HG03064 (cell line): ENCODE data around the gene RFC4.

Experiments
- ATAC-seq: cut with Tn5 transposase; IDR thresholded peaks from one replicate; pipeline ENCODE4 v1.9.1; 2021; ENCODE audit warnings: low read depth; ENCODE audit not compliant: unreplicated experiment

The RFC4 gene

DNA sequence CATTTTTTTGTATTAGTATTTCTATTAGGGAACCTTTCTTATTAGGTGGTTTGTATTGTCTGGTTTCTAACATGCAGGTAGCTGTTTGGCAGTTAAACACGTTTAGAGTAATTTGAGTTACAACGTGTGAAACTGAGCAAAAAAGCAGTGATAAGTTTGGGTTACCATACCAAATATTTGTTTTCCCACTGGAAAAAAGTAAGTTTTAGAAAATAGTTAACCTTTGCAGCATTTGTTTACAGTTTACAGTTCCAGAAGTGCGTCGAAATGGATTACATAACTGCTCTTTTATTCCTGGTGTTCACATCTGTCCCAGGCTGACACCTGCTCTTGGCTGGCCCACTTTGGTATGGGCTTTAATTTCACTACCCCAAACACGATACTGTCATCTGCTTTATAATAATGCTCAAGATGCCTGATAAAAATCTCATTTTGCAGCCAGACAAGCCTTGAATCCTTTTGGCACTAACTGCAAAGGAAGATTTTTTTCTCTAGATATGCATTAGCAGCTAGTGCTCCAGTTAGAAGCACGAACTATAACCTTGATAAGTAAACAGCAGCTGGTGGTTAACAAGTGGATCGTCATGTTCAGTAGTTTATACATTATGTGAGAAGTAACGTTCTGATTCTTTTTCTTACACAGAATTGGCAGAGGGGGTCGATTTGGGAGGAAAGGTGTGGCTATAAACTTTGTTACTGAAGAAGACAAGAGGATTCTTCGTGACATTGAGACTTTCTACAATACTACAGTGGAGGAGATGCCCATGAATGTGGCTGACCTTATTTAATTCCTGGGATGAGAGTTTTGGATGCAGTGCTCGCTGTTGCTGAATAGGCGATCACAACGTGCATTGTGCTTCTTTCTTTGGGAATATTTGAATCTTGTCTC lies 17.6 kb downstream of the RFC4 start:
- no peak for ATAC-seq

DNA sequence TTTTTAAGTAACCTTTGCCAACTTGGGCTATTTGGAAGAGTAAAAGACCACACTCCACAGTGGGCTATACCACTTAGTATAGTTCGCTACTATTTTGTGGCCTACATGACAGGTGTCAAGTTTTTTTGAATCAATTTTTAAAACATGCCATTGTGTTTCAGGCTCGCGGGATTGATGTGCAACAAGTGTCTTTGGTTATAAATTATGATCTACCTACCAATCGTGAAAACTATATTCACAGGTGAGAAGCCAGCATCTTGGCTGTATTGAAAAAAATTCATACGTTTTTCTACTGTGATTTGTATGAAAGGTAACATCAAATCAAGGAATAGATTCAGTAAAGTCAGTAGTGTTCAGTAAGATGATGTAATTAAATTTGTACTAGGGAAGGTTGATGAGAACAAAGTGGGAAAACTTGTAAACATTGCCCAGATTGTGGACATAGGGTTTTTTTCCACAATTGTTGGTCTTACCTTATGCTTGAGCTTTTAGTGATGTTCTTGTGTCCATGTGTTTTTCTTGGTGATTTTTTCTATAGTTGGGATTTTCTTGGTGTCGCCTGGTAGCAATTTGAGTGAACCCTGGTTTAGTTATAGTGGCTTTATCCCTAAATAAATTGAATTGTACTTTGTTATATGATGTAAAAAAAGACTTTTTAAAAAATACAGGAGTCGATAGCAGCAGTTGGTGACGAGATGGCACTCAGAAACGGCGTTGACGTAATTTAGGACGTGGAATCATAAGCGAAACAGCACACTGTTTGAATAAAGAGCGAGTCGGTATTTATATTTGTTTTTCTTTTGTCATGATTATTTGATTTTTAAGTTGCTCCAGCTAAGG lies 18.4 kb downstream of the RFC4 start:
- no peak for ATAC-seq

DNA sequence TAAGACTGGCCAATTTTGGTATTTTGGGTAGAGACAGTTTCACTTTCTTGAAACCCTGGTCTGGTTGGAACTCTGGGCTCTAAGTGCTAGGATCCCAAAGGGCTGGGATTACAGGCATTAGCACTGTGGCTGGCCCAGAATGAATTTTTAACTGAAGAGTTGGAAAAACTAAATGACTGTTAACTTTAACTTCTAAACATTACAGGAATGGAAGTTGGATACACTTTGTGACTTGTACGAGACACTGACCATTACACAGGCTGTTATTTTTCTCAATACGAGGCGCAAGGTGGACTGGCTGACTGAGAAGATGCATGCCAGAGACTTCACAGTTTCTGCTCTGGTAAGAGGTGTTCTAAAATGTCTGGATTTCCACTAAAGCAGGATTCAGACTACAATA lies 19.4 kb downstream of the RFC4 start:
- no peak for ATAC-seq

DNA sequence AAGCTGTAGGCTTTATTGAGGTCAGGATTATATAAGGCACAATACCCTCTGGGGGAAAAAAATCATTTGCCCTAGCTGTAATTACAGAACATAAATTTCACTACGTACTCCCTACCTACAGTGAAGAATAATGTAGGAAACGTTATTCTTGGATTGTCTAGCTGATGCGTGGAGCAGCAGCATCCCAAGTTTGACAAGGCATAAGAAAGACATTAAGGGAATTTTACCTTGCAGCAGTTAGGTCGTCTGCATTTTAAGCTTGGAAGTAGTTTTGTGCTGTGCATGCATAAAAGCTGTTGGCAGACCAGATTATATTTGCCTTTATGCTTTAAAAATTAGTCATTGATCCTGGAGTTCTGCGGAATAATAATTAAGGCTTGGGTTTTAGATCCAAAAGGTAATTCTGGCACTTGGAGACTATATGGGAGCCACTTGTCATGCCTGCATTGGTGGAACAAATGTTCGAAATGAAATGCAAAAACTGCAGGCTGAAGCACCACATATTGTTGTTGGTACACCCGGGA lies 20.7 kb downstream of the RFC4 start:
- no peak for ATAC-seq

DNA sequence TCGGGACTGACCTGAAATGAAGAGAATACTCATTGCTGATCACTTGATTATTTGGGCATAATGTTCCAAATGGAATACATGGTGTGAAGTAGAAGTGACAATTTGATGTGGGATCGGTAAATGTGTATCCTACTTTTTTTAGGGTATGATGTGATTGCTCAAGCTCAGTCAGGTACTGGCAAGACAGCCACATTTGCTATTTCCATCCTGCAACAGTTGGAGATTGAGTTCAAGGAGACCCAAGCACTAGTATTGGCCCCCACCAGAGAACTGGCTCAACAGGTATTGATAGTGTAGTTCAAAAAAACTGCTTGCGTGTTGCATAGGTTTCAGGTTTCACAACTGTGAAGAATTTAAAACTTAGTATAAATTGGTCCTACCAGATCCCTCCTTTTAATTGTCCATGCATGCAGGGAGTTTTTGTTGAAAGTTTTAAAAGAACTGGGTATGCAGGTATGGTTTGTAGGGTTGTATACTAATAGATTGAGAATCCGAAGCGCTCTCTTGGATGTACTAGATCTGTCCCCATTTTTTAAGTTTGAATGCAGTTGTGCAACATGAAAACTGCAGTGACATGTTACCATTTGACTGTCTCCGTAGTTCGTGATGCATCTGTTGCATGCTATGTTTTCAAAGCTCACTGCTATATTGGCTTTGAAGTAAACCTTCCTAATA lies 21.3 kb downstream of the RFC4 start:
- no peak for ATAC-seq

DNA sequence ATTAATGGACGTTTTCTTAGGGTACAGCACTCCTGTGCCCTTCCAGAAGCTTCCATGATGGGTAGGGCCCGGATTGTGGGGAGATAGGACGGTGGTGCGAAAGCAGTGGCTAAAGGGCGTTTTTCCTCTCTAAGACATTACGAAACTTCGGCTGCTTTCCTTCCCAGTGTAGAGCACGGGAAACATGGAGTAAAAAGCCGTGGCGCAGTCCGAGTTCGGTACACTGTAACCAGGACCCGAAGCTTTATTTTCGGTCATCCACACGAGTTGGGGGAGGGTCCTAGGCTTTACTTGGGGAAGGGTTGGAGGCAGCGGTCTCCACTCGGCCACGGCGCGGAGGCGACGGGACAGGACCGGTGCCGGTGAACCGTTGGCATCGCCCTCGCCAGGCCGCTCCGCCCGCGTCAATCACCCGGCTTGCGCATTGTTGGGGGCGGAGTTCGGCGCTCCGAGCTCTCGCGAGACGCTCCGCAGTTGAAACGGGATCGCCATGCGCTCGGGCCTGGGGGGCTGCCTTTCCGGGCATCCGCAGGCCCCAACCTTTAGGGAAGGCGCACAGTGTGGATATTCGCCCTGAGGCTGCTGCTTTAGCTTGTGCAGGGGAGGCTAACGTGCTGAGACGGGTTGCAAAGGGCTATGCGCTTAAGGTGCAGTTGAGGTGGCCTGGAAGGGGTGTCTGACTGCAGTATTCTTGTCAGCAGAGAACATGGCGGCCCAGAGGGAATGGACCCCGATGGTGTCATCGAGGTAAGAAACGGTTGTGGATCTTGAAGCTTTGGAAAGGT lies 22.4 kb downstream of the RFC4 start:
- peak; percentile 75 for ATAC-seq

DNA sequence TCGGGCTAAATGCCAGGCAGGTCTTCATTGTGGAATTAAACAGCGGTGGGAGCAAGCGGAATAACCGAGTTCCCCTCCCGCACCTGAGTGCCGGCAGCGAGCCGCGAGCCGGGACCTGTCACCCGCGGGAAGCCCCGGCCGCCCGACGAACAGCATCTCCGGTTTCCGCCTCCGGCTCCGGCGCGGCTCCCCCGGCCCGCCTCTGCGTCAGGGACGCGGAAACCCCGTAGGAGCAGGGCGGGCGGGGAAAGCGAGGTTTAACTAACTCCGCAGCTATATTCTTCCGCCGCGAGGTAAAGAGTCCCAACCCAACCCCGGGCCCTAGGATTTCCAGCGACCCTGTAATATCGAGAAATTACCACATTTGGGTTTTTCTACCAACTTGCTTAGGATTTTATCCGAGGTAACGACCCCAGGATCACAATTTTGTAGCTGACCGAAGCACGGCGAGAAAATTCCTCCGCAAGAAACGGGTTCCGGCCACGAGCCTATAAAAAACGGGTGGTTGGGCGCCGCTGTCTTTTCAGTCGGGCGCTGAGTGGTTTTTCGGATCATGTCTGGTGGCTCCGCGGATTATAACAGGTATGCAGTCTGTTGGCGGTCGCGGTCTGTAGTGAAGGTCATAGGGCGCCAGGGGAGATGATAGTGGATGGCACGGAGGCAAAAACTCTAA lies 23.1 kb downstream of the RFC4 start, which contains the start of gene EIF4A2:
Gene EIF4A2, plus strand, starts transcription at position 520 of the 673 bp plus-strand sequence. Its CDS starts 34 bp downstream, at position 554.
- ATAC-seq = peak; percentile 48

DNA sequence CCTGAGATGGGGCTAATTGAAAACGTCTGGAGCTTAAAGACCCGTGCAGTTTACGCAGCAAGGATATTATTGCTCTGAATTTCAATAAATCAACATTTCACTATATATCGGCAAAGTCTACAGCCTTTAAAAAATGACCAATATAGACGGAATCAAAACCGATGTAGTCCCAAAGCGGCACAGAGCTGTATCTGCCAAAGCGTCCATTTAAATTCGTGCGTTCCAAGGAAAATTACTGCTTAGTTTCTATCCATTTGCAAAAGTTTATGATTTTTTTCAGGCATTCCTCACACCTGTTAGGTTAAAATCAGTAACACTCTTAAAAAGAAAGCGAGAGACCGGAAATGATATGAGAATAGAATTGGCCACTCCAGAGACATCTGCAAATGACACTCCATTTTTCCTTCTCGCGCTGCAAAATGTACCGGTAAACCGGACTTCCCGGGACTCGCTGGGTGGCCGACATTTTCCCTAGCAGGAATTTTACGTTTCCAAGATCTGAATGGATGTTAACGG lies 23.7 kb downstream of the RFC4 start:
- peak; percentile 23 for ATAC-seq

DNA sequence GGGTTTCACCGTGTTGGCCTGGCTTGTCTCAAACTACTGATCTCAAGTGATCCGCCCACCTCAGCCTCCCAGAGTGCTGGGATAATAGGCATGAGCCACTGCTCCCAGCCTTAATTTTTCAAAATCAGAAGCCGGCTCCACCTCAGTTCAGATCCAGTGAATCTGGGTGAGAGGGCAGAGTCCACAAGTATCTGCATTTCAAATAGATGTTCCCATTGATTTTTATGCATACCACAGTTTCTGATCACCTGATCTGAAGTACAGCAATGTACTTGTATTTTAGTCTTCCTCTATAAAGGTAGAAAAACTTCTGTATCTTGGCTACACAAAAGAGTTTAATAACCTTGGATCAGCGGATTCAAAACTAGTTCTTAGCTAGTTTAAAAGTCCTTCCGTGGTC lies 27.1 kb downstream of the RFC4 start:
- ATAC-seq = no peak

DNA sequence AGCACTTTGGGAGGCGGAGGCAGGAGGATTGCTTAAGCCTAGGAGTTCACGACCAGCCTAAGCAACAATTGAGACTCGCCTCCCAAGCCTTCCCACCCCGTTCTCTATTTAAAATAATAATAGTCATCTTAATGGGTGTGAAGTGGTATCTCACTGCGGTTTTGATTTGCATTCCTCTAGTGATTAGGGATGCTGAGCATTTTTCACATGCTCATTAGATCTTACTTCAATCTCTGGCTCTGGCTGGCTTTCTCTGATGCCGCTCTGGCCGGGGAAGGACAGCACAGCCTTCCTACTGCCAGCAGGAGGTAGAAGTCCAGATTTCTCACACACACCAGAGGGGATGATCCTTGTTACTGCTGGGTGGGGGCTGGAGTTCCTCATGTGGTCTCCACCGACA lies 30.3 kb downstream of the RFC4 start:
- ATAC-seq = no peak

DNA sequence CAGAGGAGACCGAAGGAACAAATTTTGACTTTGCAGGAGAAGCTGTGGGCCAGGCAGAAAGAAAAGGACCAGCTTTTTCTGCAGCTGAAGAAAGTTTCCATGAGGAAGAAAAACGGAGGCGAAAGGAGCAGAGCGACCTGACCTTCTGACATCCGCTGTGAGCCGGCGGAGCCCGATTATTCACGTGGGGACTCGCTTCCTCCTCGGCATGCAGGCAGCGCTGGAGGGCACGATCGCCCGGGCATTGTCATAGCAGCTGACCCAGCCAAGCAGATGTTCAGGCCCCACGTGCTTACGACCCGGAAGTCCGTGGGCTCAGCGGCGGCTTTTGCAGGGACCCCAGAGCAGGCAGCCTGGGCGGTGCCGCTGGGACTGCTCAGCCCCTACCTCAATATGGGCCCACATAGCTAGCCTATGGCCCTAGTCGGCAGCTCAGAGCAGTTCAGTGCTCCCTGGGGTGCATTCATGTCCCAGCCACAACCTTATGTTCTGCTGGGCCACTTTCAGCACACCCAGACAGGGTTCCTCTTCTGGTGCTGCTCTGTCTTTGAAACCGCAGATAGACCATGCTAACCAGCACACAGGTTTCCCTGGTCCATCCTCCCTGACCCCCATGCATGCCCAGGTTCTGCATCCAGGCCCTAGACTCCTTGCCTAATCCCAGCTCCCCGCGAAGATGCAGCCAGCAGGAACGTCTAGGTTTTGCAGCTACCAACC lies 33.4 kb downstream of the RFC4 start:
- peak; percentile 89 for ATAC-seq

DNA sequence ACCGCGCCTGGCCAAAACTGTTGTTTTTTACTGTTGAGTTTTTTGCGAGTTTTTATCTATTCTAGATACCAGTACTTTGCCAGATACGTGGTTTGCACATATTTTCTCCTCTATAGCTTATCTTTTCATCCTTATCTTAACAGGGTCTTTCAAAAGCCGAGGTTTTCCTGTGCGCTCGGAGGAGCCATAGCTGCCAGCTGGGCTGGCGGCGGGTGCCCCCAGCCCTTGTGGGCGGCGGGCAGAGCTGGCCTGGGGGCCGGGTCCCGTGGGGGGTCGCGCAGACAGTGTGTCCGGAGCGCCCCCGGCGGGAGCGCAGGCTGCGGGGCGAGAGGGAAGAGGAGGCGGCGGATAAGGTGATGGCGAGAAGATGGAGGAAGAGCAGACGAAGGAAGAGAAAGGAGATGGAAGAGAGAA lies 34.0 kb downstream of the RFC4 start:
- peak; percentile 28 for ATAC-seq

DNA sequence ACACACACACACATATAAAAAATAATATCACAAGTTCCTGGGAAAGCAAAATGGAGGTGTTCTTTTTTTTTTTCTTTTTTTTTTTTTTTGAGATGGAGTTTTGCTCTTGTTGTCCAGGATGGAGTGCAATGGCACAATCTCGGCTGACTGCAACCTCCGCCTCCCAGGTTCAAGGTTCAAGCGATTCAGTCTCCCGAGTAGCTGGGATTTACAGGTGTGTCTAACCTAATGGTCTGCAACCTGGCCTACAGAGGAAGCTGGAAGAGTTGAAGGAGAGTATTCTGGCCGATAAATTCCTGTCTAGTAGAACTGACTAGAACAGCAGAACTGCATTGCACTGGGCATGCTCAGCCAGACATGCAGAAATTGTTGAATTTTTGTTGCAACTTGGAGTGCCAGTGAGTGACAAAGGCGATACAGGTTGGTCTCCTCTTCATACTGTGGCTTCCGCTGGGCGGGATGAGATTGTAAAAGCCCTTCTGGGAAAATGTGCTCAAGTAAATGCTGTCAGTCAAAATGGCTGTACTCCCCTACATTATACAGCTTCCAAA lies 45.3 kb downstream of the RFC4 start:
- ATAC-seq = no peak

DNA sequence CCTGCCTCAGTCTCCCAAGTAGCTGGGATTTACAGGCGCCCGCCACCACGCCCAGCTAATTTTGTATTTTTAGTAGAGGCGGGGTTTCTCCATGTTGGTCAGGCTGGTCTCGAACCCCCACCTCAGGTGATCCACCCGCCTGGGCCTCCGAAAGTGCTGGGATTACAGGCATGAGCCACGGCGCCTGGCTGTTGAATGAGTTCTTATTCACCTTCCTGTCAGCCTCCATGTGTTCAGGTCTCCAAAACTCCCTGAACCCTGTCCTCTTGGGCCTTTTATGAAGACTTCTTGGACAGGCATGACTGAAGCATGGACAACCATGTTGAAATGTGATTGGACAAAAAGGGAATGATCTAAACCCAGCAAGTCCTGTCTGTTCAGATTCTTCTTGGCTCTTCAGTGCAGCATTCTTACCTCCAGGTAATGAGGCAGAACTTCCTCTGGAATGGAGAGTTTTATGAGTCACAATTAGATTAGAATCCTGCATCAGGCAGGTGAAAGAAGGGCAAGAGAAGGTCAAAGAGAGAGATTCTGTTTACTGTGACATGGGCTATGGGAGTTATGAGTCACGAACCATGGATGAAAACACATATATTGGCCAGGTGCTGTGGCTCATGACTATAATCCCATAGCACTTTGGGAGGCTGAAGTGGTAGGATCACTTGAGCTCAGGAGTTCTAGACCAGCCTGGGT lies 46.0 kb downstream of the RFC4 start:
- ATAC-seq = no peak

DNA sequence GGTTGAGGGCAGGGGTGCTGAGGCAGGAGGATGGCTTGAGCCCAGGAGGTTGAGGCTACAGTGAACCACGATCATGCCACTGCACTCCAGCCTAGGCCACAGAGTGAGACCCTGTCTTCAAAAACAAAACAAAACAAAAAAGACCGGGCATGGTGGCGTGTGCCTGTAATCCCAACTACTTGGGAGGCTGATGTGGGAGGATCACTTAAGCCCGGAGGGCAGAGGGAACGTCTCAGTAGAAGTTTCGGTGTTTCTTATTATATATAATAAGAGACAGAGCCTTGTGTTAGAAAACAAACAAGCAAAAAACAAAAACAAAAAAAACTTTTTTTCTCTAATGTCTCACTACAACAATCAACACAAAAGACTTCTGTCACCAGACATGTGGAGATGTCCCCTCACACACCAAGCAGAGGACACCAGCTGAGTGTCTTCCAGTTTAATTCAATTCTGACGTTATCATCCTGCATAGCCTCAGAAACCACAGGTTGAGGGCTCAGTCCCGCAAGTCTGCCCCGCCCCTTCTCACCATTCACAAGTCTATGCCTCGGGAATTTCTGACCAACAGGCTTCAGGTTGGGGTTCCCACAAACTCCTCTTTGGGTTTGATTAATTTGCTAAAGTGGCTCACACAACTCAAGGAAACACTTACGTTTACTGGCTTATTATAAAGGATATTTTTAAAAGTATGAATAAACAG lies 46.9 kb downstream of the RFC4 start:
- ATAC-seq = no peak

DNA sequence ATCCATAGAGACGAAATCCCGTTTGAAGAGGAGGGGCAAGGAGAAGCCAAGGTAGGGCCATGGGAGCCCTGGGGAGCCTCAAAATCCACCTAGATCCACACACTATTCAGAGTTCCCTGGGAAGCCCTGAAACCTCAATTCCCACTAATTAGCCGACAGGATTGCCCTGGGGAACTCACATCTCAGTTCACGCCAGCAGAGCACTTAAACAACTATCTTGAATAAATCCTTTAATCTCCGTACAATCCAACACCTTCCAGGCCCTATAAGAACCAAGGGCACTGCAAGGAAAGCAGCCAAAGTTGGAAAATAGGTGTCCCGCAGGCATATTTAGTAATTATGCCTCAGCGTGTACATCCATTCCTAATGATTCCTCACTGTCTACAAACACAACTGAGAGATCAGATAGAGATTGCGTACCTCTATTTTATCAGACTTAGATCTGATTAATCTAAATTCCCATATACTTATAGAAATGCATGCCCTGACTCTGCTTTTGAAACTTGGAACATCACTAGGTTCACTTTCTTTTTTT lies 48.5 kb downstream of the RFC4 start:
- no peak for ATAC-seq

DNA sequence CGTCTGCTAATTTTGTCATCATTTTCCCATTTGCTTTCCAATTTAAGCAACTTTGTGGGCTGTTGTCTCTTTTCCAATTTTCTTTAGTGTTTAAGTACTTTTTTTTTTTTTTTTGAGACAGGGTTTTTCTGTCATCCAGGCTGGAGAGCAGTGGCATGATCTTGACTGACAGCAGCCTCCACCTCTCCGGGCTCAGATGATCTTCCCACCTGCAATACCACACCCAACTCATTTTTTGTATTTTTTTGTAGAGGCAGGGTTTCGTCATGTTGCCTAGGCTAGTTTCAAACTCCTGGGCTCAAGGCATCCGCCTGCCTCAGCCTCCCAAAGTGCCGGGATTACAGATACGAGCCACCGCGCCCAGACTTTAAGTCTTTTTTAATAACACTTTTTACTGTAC lies 49.1 kb downstream of the RFC4 start:
- ATAC-seq = no peak
